ENCODE data around the gene CHIT1.
"Not testable (repeated sequence)": the region's sequence is repeated elsewhere in the genome, so short reads cannot be mapped to it uniquely, and the experiment has no call there.

CHIT1 gene

GRCh38 chr1:203254782-203255181 lies 25.3 kb upstream of the CHIT1 start:
- not testable (repeated sequence) for ATAC-seq (replicated peaks; ENCODE audit: extremely low read depth, poor library complexity, severe bottlenecking); H3K36me3 Mint-ChIP-seq (ENCODE audit: insufficient read depth); H3K9me3 Mint-ChIP-seq; DNase-seq (ENCODE audit: low spot score in 2 of 2); H3K4me1 Mint-ChIP-seq; H3K4me3 Mint-ChIP-seq; H3K27ac Mint-ChIP-seq (ENCODE audit: low read depth)
- H3K27me3 Mint-ChIP-seq = peaks cover 77% of the 10 kb centered on the region

GRCh38 chr1:203252678-203253077 lies 23.2 kb upstream of the CHIT1 start:
- ATAC-seq (replicated peaks; ENCODE audit: extremely low read depth, poor library complexity, severe bottlenecking) (no peak), DNase-seq (ENCODE audit: low spot score in 2 of 2) (no peak)
- Mint-ChIP-seq H3K36me3 (ENCODE audit: insufficient read depth) (no peaks in the 10 kb centered on the region), H3K27me3 (peaks cover 87% of the 10 kb centered on the region), H3K27ac (ENCODE audit: low read depth) (no peak overlapping the region), H3K9me3 (no peaks in the 10 kb centered on the region), H3K4me1 (no peaks in the 10 kb centered on the region), H3K4me3 (no peak overlapping the region)

GRCh38 chr1:203251466-203251865 lies 22.0 kb upstream of the CHIT1 start:
- Mint-ChIP-seq H3K36me3 (ENCODE audit: insufficient read depth) (no peaks in the 10 kb centered on the region), H3K27ac (ENCODE audit: low read depth) (no peak overlapping the region), H3K27me3 (peaks cover 77% of the 10 kb centered on the region), H3K9me3 (no peaks in the 10 kb centered on the region), H3K4me1 (no peaks in the 10 kb centered on the region), H3K4me3 (no peak overlapping the region)
- DNase-seq (ENCODE audit: low spot score in 2 of 2) = no peak
- ATAC-seq (replicated peaks; ENCODE audit: extremely low read depth, poor library complexity, severe bottlenecking) = no peak

- no peak overlapping the region for H3K27ac Mint-ChIP-seq (ENCODE audit: low read depth)
- DNase-seq (ENCODE audit: low spot score in 2 of 2) (no peak), ATAC-seq (replicated peaks; ENCODE audit: extremely low read depth, poor library complexity, severe bottlenecking) (no peak)
- peaks cover 77% of the 10 kb centered on the region for H3K27me3 Mint-ChIP-seq
- H3K36me3 Mint-ChIP-seq (ENCODE audit: insufficient read depth) = no peaks in the 10 kb centered on the region
- H3K4me1 Mint-ChIP-seq = no peaks in the 10 kb centered on the region
- no peaks in the 10 kb centered on the region for H3K9me3 Mint-ChIP-seq
- no peak overlapping the region for H3K4me3 Mint-ChIP-seq
Observed at GRCh38 chr1:203250911-203251310, 21.4 kb upstream of the CHIT1 start.

GRCh38 chr1:203244776-203245175 lies 15.3 kb upstream of the CHIT1 start:
- Mint-ChIP-seq H3K4me1 (no peaks in the 10 kb centered on the region), H3K36me3 (ENCODE audit: insufficient read depth) (no peaks in the 10 kb centered on the region), H3K27me3 (peaks cover 72% of the 10 kb centered on the region), H3K9me3 (no peaks in the 10 kb centered on the region), H3K4me3 (no peak overlapping the region), H3K27ac (ENCODE audit: low read depth) (no peak overlapping the region)
- DNase-seq (ENCODE audit: low spot score in 2 of 2) (no peak), ATAC-seq (replicated peaks; ENCODE audit: extremely low read depth, poor library complexity, severe bottlenecking) (no peak)

- H3K9me3 Mint-ChIP-seq; H3K4me1 Mint-ChIP-seq; H3K4me3 Mint-ChIP-seq; DNase-seq (ENCODE audit: low spot score in 2 of 2); ATAC-seq (replicated peaks; ENCODE audit: extremely low read depth, poor library complexity, severe bottlenecking); H3K27ac Mint-ChIP-seq (ENCODE audit: low read depth); H3K36me3 Mint-ChIP-seq (ENCODE audit: insufficient read depth): not testable (repeated sequence)
- H3K27me3 Mint-ChIP-seq = peaks cover 82% of the 10 kb centered on the region
Observed at GRCh38 chr1:203241708-203242107, 12.2 kb upstream of the CHIT1 start.

- Mint-ChIP-seq H3K27me3 (peaks cover 70% of the 10 kb centered on the region), H3K4me1 (no peaks in the 10 kb centered on the region), H3K9me3 (peaks cover 17% of the 10 kb centered on the region), H3K36me3 (ENCODE audit: insufficient read depth) (no peaks in the 10 kb centered on the region), H3K27ac (ENCODE audit: low read depth) (no peak overlapping the region), H3K4me3 (no peak overlapping the region)
- DNase-seq (ENCODE audit: low spot score in 2 of 2) (no peak), ATAC-seq (replicated peaks; ENCODE audit: extremely low read depth, poor library complexity, severe bottlenecking) (no peak)
Observed at GRCh38 chr1:203239526-203240305, 10.2 kb upstream of the CHIT1 start.

GRCh38 chr1:203239081-203239480 lies 9.6 kb upstream of the CHIT1 start:
- no peak for ATAC-seq (replicated peaks; ENCODE audit: extremely low read depth, poor library complexity, severe bottlenecking)
- H3K9me3 Mint-ChIP-seq = peaks cover 21% of the 10 kb centered on the region

GRCh38 chr1:203238535-203238934 lies 9.1 kb upstream of the CHIT1 start:
- Mint-ChIP-seq H3K4me3 (no peak overlapping the region), H3K36me3 (ENCODE audit: insufficient read depth) (no peaks in the 10 kb centered on the region), H3K27ac (ENCODE audit: low read depth) (no peak overlapping the region), H3K27me3 (peaks cover 67% of the 10 kb centered on the region), H3K9me3 (peaks cover 26% of the 10 kb centered on the region), H3K4me1 (no peaks in the 10 kb centered on the region)
- ATAC-seq (replicated peaks; ENCODE audit: extremely low read depth, poor library complexity, severe bottlenecking) = no peak
- no peak for DNase-seq (ENCODE audit: low spot score in 2 of 2)

More at GRCh38 chr1:203239081-203239480, 9.6 kb upstream of the CHIT1 start:
- no peak for DNase-seq (ENCODE audit: low spot score in 2 of 2)
- Mint-ChIP-seq H3K4me1 (no peaks in the 10 kb centered on the region), H3K4me3 (no peak overlapping the region), H3K36me3 (ENCODE audit: insufficient read depth) (no peaks in the 10 kb centered on the region), H3K27me3 (peaks cover 67% of the 10 kb centered on the region), H3K27ac (ENCODE audit: low read depth) (no peak overlapping the region)

- DNase-seq (ENCODE audit: low spot score in 2 of 2); H3K4me1 Mint-ChIP-seq; H3K27ac Mint-ChIP-seq (ENCODE audit: low read depth); ATAC-seq (replicated peaks; ENCODE audit: extremely low read depth, poor library complexity, severe bottlenecking); H3K36me3 Mint-ChIP-seq (ENCODE audit: insufficient read depth); H3K4me3 Mint-ChIP-seq: not testable (repeated sequence)
- Mint-ChIP-seq H3K27me3 (peaks cover 72% of the 10 kb centered on the region), H3K9me3 (peaks cover 26% of the 10 kb centered on the region)
Observed at GRCh38 chr1:203234901-203235300, 5.4 kb upstream of the CHIT1 start.

- peaks cover 75% of the 10 kb centered on the region for H3K27me3 Mint-ChIP-seq
- no peak overlapping the region for H3K4me3 Mint-ChIP-seq
- no peak overlapping the region for H3K27ac Mint-ChIP-seq (ENCODE audit: low read depth)
- no peak for ATAC-seq (replicated peaks; ENCODE audit: extremely low read depth, poor library complexity, severe bottlenecking)
- peaks cover 1% of the 10 kb centered on the region for H3K9me3 Mint-ChIP-seq
- no peak for DNase-seq (ENCODE audit: low spot score in 2 of 2)
- H3K36me3 Mint-ChIP-seq (ENCODE audit: insufficient read depth) = no peaks in the 10 kb centered on the region
- no peaks in the 10 kb centered on the region for H3K4me1 Mint-ChIP-seq
Observed at GRCh38 chr1:203228670-203229069, 803 bp downstream of the CHIT1 start.

GRCh38 chr1:203227371-203228083 lies 1.9 kb downstream of the CHIT1 start:
- DNase-seq (ENCODE audit: low spot score in 2 of 2) (no peak), ATAC-seq (replicated peaks; ENCODE audit: extremely low read depth, poor library complexity, severe bottlenecking) (no peak)
- Mint-ChIP-seq H3K4me3 (no peak overlapping the region), H3K27ac (ENCODE audit: low read depth) (no peak overlapping the region), H3K4me1 (no peaks in the 10 kb centered on the region), H3K36me3 (ENCODE audit: insufficient read depth) (no peaks in the 10 kb centered on the region), H3K9me3 (no peaks in the 10 kb centered on the region), H3K27me3 (peaks cover 68% of the 10 kb centered on the region)

GRCh38 chr1:203225071-203225470 lies 4.4 kb downstream of the CHIT1 start:
- no peak for DNase-seq (ENCODE audit: low spot score in 2 of 2)
- H3K9me3 Mint-ChIP-seq = no peaks in the 10 kb centered on the region
- H3K4me1 Mint-ChIP-seq = no peaks in the 10 kb centered on the region
- no peak overlapping the region for H3K27ac Mint-ChIP-seq (ENCODE audit: low read depth)
- H3K36me3 Mint-ChIP-seq (ENCODE audit: insufficient read depth) = no peaks in the 10 kb centered on the region
- H3K4me3 Mint-ChIP-seq = no peak overlapping the region
- peaks cover 50% of the 10 kb centered on the region for H3K27me3 Mint-ChIP-seq
- no peak for ATAC-seq (replicated peaks; ENCODE audit: extremely low read depth, poor library complexity, severe bottlenecking)

Data from central memory CD8-positive, alpha-beta T cell (primary cell).